Left colon (tissue), 2 donors: ENCODE measurements around the gene KCNQ2. TPM values are rescaled to one million over a fixed set of nuclear protein-coding genes. Genes with fewer than 3 reads are reported as not detected.
"Not testable (repeated sequence)": the region's sequence is repeated elsewhere in the genome, so short reads cannot be mapped to it uniquely, and the experiment has no call there.

Experiments used
- ATAC-seq: fragments of 200-7000 bp; cut with Tn5 transposase; one replicate; pipeline ENCODE4 v1.9.1; 2020; ENCODE audit warnings: mild to moderate bottlenecking, moderate library complexity
- DNase-seq, 2 donors: peaks; one replicate each; pipeline ENCODE4 v3.0.0-alpha.2; 2020
- intact Hi-C, 2 donors: fragments of 100-400 bp; cut with DNase I in 1 of 2; cut with micrococcal nuclease in 1 of 2; formaldehyde crosslinking; loops; one replicate each; pipeline versions ENCODE4 v1.11.2 to v1.14.0; 2022; cut with DNase I, micrococcal nuclease
- total RNA-seq, 2 donors: library from RNA; stranded (reverse); fragmentation: NEBNext Ultra II Directional; extraction: Animal tissue kit (Norgen Biotek cat#: 25700); gene quantifications; one replicate each; pipeline ENCODE4 v1.2.1, GENCODE V29; 2021
- donor health status: DM: no; HTN: no; CAD: no.
- donor health status: DM: yes; HTN: yes; CAD: no.

Gene KCNQ2
- total RNA-seq, 2 donors from 2014 or later = 0.21 to 0.28 TPM

DNA sequence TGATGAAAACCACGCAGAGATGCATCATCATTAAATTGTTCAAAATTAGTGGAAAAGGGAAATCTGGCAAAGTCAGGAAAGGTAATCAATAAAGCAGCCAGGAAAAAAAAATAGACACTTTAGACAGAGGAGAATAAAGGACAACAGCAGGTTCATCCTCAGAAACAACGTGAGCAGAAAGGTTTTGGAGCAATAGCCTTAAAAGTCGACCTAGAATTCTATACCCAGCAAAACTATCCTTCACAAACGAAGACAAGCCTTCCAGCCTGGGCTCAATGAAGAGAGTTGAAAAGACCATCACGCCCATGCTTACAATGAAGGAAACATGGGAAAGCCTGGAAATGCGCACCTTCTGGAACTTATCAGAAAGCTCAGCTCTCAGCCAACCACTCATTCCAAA is 86.6 kb downstream of the KCNQ2 start:
- intact Hi-C loops = no loop called here
- DNase-seq = no peak
- ATAC-seq = no peak

DNA sequence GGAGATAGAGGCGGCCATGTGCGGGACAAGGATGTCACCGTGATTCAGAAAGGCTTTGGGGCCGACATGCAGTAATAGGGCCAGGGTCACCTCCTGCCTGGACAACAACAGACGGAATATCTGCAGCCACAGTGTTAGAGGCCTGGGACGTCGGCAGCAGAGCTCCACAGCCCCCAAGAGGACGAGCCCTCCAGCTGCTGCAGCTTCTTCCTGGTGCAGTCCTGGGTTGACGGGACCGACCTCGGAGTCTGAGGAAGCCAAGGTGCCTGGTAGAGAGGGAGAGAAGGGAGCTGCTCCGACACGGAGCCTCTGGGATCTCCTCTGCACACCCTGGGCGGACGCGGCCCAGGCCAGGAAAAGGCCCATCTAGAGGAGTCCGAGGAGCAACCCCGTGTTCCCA is 88.1 kb downstream of the KCNQ2 start:
- no peak for DNase-seq
- intact Hi-C loops = loop anchor here in 1 of 2 donors (5.0 kb wide), 1 partner anchor 72 kb away; no protein-coding TSS in a partner anchor
- no peak for ATAC-seq

DNA sequence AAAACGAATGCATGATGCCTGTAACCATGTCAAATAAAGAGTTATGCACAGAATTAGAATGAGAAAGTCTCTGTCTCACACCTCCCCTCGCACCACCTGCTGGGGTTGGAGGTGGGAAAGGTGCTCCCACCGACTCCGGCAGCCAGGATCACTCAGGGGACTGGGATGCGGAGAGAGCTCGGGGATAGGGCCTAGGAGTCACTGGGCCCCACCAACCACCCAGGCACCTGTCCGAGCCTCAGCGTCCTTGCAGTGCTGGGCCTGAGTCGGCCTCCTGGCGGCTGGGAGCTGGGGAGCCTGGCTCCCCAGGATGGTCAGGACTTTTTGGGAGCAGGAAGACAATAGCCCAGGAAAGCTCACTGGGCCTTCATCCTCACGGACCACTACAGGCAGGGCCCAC is 88.9 kb downstream of the KCNQ2 start:
- intact Hi-C loops = loop anchor here in 1 of 2 donors (5.0 kb wide), 1 partner anchor 71 kb away; no protein-coding TSS in a partner anchor

DNA sequence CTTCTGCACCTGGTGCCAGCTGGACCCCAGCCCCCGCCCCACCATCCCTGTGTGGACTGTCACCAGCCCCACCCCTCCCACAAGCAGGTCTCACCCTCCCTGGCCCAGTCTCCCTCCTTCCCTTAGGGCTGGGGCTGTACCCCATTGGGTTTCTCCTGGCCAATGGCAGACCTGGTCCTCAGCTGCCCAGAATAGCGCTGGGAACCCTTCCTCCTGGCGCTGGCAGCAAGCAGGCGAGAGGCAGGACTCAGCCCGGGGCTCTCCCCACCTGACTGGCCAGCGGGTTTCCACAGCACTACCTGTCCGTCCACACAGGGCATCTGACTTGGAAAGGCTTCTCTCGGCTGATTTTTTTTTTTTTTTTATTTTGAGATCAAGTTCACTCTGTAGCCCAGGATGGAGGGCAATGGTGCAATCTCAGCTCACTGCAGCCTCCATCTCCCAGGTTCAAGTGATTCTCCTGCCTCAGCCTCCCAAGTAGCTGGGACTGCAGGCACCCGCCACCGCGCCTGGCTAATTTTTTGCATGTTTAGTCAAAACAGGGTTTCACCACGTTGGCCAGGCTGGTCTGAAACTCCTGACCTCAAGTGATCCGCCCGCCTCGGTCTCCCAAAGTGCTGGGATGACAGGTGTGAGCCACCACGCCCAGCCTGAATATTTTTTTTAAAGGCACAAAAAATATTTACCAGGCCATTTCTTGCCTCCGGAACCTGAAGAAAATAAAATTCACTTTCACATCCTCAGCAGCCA is 89.7 kb downstream of the KCNQ2 start:
- ATAC-seq (no peak), DNase-seq (no peak)
- intact Hi-C loops = loop anchor here in 1 of 2 donors (5.0 kb wide), 1 partner anchor 70 kb away; no protein-coding TSS in a partner anchor

More for the DNA sequence above, 88.9 kb downstream of the KCNQ2 start:
- ATAC-seq (no peak), DNase-seq (no peak)

DNA sequence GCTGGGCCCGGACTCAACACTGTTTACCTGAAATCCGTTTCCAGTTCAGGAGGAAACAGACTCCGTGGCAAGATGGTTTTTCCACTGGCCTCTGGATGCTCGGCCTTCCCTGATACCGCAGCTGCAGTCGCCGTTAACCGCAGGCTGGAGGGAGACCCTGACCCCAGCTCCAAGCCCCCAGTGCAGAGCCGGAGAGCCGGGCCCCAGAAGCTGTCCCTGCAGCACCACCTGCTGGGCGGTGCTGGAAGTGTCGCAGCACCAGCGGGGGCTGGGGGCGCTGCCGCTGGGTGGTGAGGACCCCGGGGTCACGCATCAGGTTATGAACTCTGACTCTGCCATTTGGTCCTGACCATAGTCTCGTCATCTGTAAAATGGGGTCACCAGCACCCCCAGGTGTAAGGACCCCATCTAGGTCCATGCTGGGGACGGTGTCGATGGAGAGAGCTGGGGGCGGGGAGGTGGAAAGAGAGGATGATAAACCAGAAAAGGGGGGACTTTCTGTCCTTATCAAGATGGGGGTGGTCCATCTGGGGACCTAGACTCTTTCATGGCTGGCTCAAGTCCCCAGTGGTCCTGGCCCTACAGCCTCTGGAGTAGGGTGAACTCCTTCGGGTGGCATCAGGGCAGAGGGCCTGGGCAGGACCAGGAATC is 90.5 kb downstream of the KCNQ2 start:
- intact Hi-C loops = loop anchor here in 1 of 2 donors (5.0 kb wide), 1 partner anchor 70 kb away; no protein-coding TSS in a partner anchor
- DNase-seq (no peak), ATAC-seq (no peak)

DNA sequence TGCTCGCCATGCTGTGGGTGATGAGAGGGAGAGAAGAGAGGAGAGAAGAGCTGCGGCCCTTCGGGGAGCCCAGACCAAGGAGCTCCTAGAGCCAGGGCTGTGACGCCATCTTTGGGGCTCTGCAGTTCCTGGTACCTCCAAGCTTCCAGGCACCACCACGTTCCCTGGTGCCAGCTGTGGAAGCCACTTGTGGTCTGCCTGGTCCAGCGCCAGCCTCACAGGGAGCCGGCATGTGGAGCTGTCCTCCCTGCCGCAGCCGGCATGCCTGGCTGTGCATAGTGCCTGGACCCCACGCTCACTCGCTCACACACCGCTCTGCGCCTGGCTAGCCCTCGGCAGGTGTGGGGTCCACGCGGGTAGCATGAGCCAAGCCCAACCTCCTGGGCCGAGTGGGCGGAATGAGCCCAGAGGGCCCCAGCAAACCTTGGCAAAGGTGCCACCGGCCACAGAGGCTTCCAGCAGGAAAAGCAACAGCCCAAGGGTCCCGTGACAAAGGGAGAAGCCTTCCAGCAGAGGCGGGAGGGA is 92.0 kb downstream of the KCNQ2 start:
- intact Hi-C loops = loop anchor here in 1 of 2 donors (5.0 kb wide), 1 partner anchor 68 kb away; no protein-coding TSS in a partner anchor
- DNase-seq = no peak
- ATAC-seq = no peak

DNA sequence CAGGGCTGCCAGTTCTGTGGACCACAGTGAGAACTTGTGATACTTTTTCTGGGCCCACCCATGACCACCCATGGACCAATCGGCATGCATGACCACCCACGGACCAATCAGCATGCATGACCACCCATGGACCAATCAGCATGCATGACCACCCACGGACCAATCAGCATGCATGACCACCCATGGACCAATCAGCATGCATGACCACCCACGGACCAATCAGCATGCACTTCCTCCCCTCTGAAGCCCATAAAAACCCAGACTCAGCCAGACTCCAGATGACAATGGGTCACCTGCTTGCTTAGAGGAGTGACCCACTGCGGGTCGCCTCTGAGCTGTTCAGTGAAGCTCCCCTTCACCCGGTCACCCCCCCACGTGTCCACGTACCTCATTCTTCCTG is 92.6 kb downstream of the KCNQ2 start:
- intact Hi-C loops = loop anchor here in 1 of 2 donors (5.0 kb wide), 1 partner anchor 68 kb away; no protein-coding TSS in a partner anchor
- DNase-seq, ATAC-seq: not testable (repeated sequence)

DNA sequence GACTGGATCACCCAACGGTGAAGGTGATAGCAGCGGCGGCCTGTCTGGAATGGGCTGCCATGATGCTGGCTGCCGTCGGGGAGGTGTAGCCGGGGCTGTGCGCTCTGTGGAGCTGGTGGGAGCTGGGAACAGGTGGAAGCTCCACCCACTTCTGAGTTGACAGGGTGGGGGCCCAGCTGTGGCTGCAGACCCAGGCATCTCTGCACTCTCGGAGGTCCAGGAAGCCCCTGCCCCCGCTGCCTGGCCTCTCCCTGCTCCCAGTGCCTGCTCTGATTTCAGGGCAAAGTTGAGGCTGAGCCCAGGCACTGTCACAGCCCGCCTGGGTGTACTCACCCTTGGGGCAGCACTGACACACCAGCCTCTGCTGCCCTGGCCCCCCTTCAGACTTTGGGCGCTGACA is 93.2 kb downstream of the KCNQ2 start:
- DNase-seq (no peak), ATAC-seq (no peak)
- intact Hi-C loops = no loop called here

DNA sequence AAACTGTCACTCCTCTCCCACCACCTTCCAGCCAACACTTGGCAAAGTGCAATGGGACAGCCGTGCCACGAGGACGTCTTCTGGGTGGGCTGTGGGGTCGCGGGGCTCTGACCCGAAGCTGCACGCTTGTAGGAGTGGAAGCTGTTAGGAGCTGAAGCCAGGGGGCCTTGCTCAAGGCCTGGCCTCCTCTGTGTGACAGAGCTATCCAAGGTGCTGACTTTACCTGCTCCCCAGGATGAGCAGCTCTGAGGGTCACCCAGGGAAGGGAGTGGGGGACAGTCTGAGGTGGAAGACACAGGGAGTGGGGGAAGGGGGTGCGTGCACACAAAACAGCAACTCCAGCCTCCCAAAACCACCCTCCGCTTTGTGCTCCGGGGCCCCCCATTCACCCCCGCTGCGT is 93.8 kb downstream of the KCNQ2 start:
- DNase-seq = no peak
- intact Hi-C loops = no loop called here
- ATAC-seq = no peak

DNA sequence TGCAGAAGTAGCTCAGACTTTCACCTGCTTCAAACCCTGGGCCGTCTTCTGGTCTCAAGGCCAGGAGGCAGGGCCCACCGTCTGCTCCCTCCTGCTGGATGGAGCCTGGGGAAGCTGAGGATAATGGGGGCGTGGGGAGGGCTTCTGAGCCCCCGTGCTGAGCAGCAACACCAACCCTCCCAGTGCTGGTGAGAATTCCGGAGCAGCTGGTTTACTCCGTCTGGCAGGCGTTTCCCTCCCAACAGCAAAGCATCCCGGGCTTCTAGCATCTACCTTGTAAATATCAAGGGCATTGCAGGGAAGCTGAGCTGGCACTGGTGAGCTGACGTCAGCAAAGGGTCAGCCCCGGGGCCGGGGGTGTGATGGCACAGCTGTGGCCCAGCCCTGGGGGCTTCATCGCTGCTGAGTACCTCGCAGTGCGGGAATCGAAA is 94.5 kb downstream of the KCNQ2 start:
- intact Hi-C loops = no loop called here
- no peak for ATAC-seq

DNA sequence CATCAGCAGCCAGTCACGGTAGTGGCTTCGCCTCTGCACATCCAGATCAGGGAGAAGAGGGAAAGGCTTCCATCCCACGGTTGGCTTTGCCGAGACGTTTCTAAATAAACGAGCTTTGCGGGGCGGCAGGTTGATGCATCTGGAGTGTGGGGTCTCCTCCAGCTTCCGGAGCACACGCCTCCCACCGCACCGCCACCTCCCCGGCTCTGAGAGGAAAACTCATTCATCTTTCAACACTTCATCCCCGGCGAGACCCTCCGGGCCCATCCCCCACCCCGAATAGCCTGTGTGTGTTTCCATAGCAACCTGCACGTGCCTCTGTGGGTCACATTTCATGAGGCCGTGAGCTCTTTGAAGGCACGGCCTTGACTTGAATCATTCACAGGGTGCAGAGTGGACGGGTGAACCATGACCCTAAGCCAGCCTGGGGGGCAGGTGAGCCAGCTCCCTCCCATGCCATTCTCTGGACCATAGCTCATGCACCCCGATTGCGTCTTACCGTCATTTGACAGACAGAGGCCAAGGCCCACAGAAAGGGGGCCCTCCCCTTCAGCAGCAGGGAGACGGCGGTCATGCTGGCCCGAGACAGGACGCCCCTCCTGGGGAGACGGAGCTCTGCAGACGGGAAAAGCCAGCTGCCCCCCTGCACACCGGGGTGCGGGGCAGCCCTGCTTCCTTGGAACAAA is 95.1 kb downstream of the KCNQ2 start:
- intact Hi-C loops = no loop called here

More for the DNA sequence above, 94.5 kb downstream of the KCNQ2 start:
- DNase-seq = no peak

DNA sequence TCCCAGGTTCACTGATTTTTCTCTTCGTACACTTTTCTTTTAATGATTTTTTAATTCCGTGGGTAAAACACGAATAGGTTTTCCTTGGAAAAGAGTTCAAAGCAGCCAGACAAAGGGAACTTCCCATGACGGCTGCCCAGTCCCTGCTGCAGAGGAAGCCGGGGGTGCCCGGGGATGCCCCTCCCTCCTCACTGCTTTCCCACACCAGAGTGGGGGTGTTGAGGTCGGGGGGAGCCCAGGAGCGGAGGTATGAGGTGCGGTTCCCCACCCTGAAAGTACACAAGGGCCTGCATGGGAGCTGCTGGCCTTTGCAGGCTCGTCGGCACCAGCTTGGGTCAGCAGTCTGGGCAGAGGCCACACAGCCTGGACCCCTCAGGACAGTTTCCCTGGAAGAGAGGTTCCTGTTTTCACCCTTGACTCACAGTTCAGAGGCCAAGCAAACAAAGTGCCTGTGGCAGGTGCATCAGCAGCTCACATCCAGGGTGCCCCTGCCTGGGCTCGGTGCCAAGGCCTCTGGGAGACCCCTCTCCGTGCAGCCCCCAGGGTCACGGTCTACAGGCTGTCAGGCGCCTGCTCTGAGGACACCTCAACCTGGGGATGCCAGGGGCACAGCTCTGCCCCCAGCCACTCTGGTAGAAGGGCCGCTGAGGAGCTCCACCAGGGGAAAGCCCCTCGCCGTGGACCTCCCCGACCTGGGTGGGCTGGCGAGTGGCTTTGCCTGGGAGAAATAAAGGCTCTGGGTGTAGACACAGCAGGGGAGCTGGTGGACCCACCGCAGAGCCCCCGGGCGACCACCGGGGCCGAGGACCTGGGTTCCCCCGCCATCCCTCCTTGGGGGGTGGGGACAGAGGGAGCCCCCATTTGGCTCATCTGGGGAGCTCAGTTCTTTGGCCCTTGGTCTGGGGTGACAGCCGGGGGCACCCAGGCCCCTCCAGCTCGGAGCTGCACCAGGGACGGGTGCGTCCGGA is 95.9 kb downstream of the KCNQ2 start:
- intact Hi-C loops = no loop called here
- ATAC-seq = no peak
- no peak for DNase-seq

More for the DNA sequence above, 95.1 kb downstream of the KCNQ2 start:
- ATAC-seq = no peak
- no peak for DNase-seq

DNA sequence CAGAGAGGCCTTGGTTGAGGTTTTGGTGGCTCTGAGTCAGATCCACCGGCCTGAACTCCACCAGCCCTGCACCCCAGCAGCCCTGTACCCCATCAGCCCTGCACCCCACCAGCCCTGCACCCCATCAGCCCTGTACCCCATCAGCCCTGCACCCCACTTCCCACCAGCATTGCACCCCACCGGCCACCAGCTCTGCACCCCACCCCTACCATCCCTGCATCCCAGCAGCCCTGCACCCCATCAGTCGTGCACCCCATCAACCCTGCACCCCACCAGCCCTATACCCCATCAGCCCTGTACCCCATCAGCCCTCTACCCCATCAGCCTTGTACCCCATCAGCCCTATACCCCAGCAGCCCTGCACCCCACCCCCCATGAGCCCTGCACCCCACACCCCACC is 97.0 kb downstream of the KCNQ2 start:
- no peak for DNase-seq
- intact Hi-C loops = no loop called here
- ATAC-seq = no peak

DNA sequence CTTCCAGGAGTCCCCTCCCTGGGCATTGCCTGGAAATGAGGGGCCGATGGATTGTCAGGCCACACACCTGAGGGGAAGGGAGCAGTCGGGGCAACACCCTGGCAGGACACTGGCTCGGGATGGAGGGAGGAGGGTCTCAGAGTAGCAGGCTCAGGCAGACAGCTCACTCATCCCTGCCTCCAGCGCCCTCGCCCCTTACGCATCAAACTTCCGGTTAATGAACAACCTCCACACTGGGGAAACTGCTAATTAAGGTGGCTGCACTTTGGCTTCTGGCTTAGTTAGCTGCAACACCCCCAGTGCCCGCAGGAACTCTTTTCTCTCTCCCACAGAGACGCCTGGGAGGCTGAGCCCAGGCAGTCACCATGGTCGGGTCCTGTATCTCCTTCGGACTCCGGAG is 98.0 kb downstream of the KCNQ2 start:
- intact Hi-C loops = no loop called here
- DNase-seq (no peak), ATAC-seq (no peak)

DNA sequence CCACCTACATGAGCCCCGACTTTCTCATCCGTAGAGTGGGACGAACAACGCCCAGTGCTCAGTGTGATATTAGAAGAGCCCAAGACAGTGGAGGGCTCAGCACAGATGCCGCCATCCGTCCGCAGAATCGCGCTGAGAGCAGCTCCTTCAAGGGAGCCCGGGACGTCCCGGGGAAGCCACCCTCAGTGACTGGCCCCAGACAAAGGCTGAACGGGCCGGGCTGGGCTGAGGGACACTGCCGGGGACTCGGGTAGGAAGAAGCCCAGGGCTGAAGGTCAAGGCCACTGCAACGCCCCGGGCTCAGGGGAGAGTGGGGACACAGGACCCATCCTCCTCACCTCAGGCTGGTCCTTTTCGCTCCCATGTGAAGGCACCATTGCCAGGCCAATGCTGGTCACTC is 98.5 kb downstream of the KCNQ2 start:
- DNase-seq = no peak
- ATAC-seq = no peak
- intact Hi-C loops = no loop called here

DNA sequence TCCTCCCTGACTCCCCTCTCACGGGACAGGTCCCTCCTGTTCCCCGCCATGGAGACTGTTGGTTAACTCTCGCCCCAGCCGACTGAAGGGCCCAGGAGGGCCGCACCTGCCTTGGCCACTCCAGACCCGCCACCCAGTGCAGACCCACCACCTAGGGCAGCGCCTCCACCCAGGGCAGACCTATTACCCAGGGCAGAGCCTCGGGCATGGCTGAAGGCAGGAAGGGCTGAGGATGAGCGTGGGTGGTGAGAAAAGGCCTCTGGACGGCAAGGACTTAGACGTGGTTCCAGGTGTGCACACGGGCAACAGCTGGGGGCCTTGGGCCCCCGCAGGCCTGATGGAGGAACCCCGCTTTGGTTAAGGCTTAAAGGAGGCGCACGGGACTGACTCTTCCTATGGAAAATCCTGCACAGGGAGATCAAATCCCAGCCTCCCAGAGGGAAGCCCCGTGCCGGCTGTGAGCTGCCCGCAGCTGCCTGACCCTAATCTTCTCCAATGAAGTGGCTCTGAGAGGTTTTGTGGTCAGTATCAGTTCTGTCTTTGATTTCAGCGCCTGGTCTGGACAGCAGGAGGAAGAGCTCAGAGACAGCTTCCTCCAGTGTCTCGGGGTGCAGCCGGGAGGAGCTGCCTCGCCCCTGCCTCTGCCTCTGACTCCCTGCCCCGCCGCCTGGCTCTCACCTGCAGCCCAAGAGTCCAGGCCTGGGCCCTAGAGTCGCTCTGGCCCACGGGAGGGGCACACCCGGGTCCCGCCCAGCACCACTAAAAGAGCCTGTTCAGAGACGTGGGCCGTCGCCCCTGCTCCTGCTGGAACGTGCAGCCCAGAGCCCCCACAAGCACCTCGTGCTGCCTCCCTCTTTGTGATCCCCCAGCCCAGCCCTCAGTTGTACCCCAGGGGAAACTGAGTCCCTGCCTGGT is 99.2 kb downstream of the KCNQ2 start:
- ATAC-seq = no peak
- intact Hi-C loops = no loop called here
- no peak for DNase-seq

DNA sequence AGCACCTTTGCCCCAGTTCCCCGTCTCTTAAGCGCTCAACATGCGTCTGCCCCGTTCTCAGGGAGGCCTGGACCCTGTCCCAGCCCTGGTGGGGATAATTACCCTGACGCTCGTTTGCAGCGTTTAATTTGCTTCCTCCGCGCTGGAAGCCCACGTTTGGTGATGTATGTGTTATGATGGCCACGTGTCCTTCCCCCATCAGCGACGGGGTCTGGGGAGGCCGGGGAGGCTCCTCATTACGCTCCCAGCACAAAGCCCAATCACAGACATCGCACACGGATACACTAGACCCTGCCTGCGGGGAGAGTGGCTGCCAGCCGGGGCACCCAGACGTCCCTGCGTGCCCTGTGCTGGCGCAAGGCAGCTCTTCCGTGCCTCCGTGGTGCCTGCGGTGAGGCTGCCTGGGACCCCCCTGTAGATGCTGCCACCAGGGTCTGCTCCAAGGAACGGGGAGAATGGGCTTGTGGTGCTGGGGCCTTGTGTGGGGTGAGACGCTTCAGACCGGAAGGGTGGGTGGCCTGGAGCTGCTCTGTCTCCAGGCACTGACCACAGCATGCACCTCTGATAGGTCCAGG is 101.1 kb downstream of the KCNQ2 start:
- intact Hi-C loops = no loop called here
- no peak for DNase-seq
- ATAC-seq = no peak
